HepG2 (cell line): ENCODE results near the gene CD19. TPM values are rescaled to one million over a fixed set of nuclear protein-coding genes. Genes with fewer than 3 reads are reported as not detected.
A peak's percentile ranks its signal among the peaks of the same experiment; 100 is the strongest.

Source experiments
- ATRX ChIP-seq: sonication (generic); formaldehyde crosslinking; IDR thresholded peaks from 2 replicates; pipeline ENCODE4 v1.4.0; 2020; ENCODE audit warnings: missing genetic modification reagents, borderline replicate concordance
- ELF4 ChIP-seq: sonication (generic); formaldehyde crosslinking; IDR thresholded peaks from 2 replicates; pipeline ENCODE4 v1.5.0; 2020; ENCODE audit warnings: missing genetic modification reagents, mild to moderate bottlenecking, moderate library complexity, borderline replicate concordance
- ERF ChIP-seq: IDR thresholded peaks from 2 replicates; pipeline ENCODE4 v1.6.1; 2018; ENCODE audit warnings: missing biosample characterization, missing genetic modification reagents
- FOXO1 ChIP-seq: sonication (generic); formaldehyde crosslinking; IDR thresholded peaks from 2 replicates; pipeline ENCODE4 v1.4.0; 2020; ENCODE audit warnings: missing genetic modification reagents
- GABPB1 ChIP-seq: IDR thresholded peaks from 2 replicates; pipeline ENCODE4 v1.6.1; 2016; ENCODE audit warnings: mild to moderate bottlenecking, missing genetic modification reagents, moderate library complexity, missing compliant biosample characterization
- GLI4 ChIP-seq: sonication (generic); formaldehyde crosslinking; IDR thresholded peaks from 2 replicates; pipeline ENCODE4 v1.5.1; 2020; ENCODE audit warnings: missing genetic modification reagents, mild to moderate bottlenecking, moderate library complexity, borderline replicate concordance
- HNF4A ChIP-seq: sonication (generic); formaldehyde crosslinking; IDR thresholded peaks from 2 replicates; pipeline ENCODE4 v1.4.0; 2020; ENCODE audit warnings: missing genetic modification reagents
- KAT7 ChIP-seq: IDR thresholded peaks from 2 replicates; pipeline ENCODE4 v1.6.1; 2018; ENCODE audit warnings: borderline replicate concordance, missing compliant biosample characterization
- KDM5B ChIP-seq: sonication (generic); formaldehyde crosslinking; IDR thresholded peaks from 2 replicates; pipeline ENCODE4 v1.4.0; 2020; ENCODE audit warnings: missing genetic modification reagents, mild to moderate bottlenecking, borderline replicate concordance
- PHF8 ChIP-seq: sonication (generic); formaldehyde crosslinking; IDR thresholded peaks from 2 replicates; pipeline ENCODE4 v1.5.0; 2020; ENCODE audit warnings: missing genetic modification reagents
- RAD51 ChIP-seq: fragments of 450-650 bp; IDR thresholded peaks from 2 replicates; pipeline ENCODE4 v1.6.1; 2016; ENCODE audit warnings: borderline replicate concordance
- REST ChIP-seq, 2 experiments: IDR thresholded peaks; 2 replicates each; pipeline ENCODE4 v1.6.1; 2011 to 2012; ENCODE audit warnings: low read length in 2 of 2, borderline replicate concordance in 1 of 2, low read depth in 1 of 2, mild to moderate bottlenecking in 1 of 2, moderate library complexity in 1 of 2
- SAFB2 ChIP-seq: sonication (generic); formaldehyde crosslinking; IDR thresholded peaks from 2 replicates; pipeline ENCODE4 v1.5.1; 2020; ENCODE audit warnings: missing genetic modification reagents, low read depth, mild to moderate bottlenecking, borderline replicate concordance
- SNAI1 ChIP-seq: sonication (generic); formaldehyde crosslinking; IDR thresholded peaks from 2 replicates; pipeline ENCODE4 v1.5.0; 2020; ENCODE audit warnings: mild to moderate bottlenecking, missing genetic modification reagents, borderline replicate concordance
- SP4 ChIP-seq: sonication (generic); formaldehyde crosslinking; IDR thresholded peaks from 2 replicates; pipeline ENCODE4 v1.8.1; 2023; ENCODE audit warnings: mild to moderate bottlenecking, missing genetic modification reagents
- TOPORS ChIP-seq: sonication (generic); formaldehyde crosslinking; IDR thresholded peaks from 2 replicates; pipeline ENCODE4 v1.8.0; 2023; ENCODE audit warnings: mild to moderate bottlenecking, missing genetic modification reagents
- YEATS2 ChIP-seq: sonication (generic); formaldehyde crosslinking; IDR thresholded peaks from 2 replicates; pipeline ENCODE4 v1.4.0; 2020; ENCODE audit warnings: missing genetic modification reagents, borderline replicate concordance
- ZNF260 ChIP-seq: sonication (generic); formaldehyde crosslinking; IDR thresholded peaks from 2 replicates; pipeline ENCODE4 v1.4.0; 2020; ENCODE audit warnings: missing genetic modification reagents, low read depth, mild to moderate bottlenecking, borderline replicate concordance
- ZNF616 ChIP-seq: sonication (generic); formaldehyde crosslinking; IDR thresholded peaks from 2 replicates; pipeline ENCODE4 v1.5.0; 2020; ENCODE audit warnings: low read depth, mild to moderate bottlenecking, missing genetic modification reagents
- ZNF619 ChIP-seq: sonication (generic); formaldehyde crosslinking; IDR thresholded peaks from 2 replicates; pipeline ENCODE4 v1.4.0; 2020; ENCODE audit warnings: mild to moderate bottlenecking, missing genetic modification reagents
- ZSCAN12 ChIP-seq: sonication (generic); formaldehyde crosslinking; IDR thresholded peaks from 2 replicates; pipeline ENCODE4 v1.9.0; 2021; ENCODE audit warnings: mild to moderate bottlenecking, missing genetic modification reagents
- polyA plus RNA-seq, 8 experiments: library from polyadenylated mRNA; depleted of rRNA in 3 of 8; stranded (reverse) in 7 of 8; unstranded in 1 of 8; fragments of >200 nt; fragmentation: Illumina TruSeq in 4 of 8; extraction: Trizol in 4 of 8; gene quantifications; 2 replicates each; pipeline versions ENCODE4 v1.2.1 to v1.2.3, GENCODE V29; 2011 to 2016; ENCODE audit warnings: low read depth in 4 of 8, missing spikeins in 1 of 8, mixed read lengths in 1 of 8; ENCODE audit not compliant: insufficient read depth in 1 of 8
- total RNA-seq, 5 experiments: library from RNA; depleted of rRNA; stranded (reverse); fragments of >200 nt; fragmentation: Illumina TruSeq; extraction: Trizol; gene quantifications; 2 replicates each; pipeline ENCODE4 v1.2.3, GENCODE V29; 2016; ENCODE audit warnings: low read depth in 1 of 5
- TF ChIP-seq, protein P1 (sequence below): sonication (generic); formaldehyde crosslinking; IDR thresholded peaks from 2 replicates; pipeline ENCODE4 v1.5.1; 2020; ENCODE audit warnings: mild to moderate bottlenecking, missing genetic modification reagents, moderate library complexity
- TF ChIP-seq, protein P2 (sequence below): sonication (generic); formaldehyde crosslinking; IDR thresholded peaks from 2 replicates; pipeline ENCODE4 v1.4.0; 2020; ENCODE audit warnings: low read depth, mild to moderate bottlenecking, missing genetic modification reagents

The CD19 gene
- total and polyA plus RNA-seq, 2 of the 13 experiments (the other 11 are each of a cell fraction or from before 2014, with no cell fraction given), result 0.55 to 1.1 TPM

GRCh38 chr16:28935924-28936783, 4.4 kb downstream of the CD19 start (continued):
- TF ChIP-seq REST (IDR thresholded peaks at IDR 0.05; ENCODE audit: borderline replicate concordance in 1 of 2, low read depth in 1 of 2, low read length in 2 of 2) (no peak), GLI4 (CRISPR knock-in tag) (no peak), SP4 (CRISPR knock-in tag) (peak; percentile 95), PHF8 (CRISPR knock-in tag) (no peak), YEATS2 (CRISPR knock-in tag) (peak; percentile 51; the same call in 1 of the 2 replicates), ZNF619 (CRISPR knock-in tag) (0 out of 2 replicates have a peak, but pooled peaks have one; percentile 12), ZSCAN12 (CRISPR knock-in tag) (no peak), KAT7 (CRISPR knock-in tag) (0 out of 2 replicates have a peak, but pooled peaks have one; percentile 17), ATRX (CRISPR knock-in tag) (no peak), TOPORS (CRISPR knock-in tag) (no peak), ZNF260 (CRISPR knock-in tag) (no peak), FOXO1 (CRISPR knock-in tag) (no peak), ERF (CRISPR knock-in tag) (0 out of 2 replicates have a peak, but pooled peaks have one; percentile 24), SAFB2 (CRISPR knock-in tag) (peak; percentile 71; the same call in 1 of the 2 replicates), ELF4 (CRISPR knock-in tag) (no peak), HNF4A (CRISPR knock-in tag) (no peak), KDM5B (CRISPR knock-in tag) (0 out of 2 replicates have a peak, but pooled peaks have one; percentile 23), SNAI1 (no peak), RAD51 (no peak), ZNF616 (no peak), GABPB1 (peak; percentile 67)
- TF ChIP-seq, protein P1, sequence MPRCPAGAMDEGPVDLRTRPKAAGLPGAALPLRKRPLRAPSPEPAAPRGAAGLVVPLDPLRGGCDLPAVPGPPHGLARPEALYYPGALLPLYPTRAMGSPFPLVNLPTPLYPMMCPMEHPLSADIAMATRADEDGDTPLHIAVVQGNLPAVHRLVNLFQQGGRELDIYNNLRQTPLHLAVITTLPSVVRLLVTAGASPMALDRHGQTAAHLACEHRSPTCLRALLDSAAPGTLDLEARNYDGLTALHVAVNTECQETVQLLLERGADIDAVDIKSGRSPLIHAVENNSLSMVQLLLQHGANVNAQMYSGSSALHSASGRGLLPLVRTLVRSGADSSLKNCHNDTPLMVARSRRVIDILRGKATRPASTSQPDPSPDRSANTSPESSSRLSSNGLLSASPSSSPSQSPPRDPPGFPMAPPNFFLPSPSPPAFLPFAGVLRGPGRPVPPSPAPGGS (CRISPR knock-in tag), result no peak
- TF ChIP-seq, protein P2, sequence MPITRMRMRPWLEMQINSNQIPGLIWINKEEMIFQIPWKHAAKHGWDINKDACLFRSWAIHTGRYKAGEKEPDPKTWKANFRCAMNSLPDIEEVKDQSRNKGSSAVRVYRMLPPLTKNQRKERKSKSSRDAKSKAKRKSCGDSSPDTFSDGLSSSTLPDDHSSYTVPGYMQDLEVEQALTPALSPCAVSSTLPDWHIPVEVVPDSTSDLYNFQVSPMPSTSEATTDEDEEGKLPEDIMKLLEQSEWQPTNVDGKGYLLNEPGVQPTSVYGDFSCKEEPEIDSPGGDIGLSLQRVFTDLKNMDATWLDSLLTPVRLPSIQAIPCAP (CRISPR knock-in tag), result 0 out of 2 replicates have a peak, but pooled peaks have one; percentile 39
